ENCODE results near the gene PCBP1.
"Not testable (repeated sequence)": the region's sequence is repeated elsewhere in the genome, so short reads cannot be mapped to it uniquely, and the experiment has no call there.

PCBP1 gene

DNA sequence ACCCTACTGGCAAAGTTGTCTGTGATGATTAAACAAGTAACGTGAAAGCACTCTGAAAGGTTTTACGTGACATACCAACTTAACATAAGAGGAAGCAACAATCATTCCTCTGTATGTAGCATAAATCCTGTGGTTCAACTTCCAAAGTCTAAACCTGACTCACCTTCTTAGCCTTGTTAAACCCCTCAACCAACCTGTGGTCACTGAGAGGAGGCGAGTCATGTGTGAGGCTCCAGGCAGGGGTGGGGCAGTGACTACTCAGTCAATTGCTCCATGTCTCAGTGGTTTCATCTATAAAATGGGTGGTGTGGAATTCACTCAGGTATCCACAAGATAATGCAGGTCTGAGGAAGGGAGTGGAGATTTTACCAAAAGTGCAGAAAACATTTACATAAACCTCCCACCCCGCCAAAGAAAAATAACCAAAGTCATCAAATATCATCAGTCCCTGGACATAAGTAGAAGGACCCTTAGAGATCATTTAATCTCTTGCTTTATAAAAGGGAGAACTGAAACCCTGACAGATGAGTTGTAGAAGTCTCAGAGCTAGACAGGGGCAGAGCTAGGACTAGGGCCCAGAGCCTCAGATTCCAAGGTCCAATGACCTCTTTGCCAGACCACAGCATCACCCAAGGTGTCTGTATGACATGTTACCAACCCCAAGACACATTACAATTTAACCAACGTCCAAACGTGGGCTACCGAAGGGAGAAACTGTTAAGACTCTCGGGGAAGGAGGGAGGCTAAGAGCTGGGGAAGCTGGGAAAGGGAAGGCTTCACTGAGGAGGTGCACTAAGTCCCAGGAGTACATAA lies 3.7 kb upstream of the PCBP1 start:
- no peak for DNase-seq

GRCh38 chr2:70084973-70085710 lies 2.1 kb upstream of the PCBP1 start:
- no peak for DNase-seq

DNA sequence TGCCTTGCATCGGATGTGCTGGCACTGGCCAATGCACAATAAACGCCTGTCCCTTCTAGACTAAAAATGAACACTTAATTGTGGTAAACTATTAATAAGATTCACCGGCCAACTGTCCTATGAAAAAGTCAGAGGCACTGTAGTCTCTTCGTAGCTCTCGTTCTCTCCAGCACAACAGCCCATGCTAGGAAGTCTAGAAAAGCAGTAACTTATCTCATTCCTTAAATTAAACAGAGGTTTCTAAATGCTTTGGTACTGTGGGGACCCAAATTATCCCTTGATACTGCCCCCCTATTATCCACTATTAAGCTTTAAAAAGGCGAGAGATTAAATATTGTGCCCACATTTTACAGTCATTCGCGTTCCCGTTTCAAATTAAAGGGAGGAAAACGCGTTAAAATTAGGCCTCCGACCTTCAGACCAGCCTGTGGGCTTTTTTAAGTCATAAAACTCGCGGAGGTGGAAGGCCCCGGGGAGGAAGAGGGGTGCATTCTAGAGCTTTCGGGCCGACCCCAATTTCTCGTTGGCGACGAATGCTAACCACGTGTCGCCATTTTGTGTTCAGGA lies 1.5 kb upstream of the PCBP1 start:
- DNase-seq = no peak

GRCh38 chr2:70086278-70086837 lies 919 bp upstream of the PCBP1 start:
- no peak for DNase-seq

DNA sequence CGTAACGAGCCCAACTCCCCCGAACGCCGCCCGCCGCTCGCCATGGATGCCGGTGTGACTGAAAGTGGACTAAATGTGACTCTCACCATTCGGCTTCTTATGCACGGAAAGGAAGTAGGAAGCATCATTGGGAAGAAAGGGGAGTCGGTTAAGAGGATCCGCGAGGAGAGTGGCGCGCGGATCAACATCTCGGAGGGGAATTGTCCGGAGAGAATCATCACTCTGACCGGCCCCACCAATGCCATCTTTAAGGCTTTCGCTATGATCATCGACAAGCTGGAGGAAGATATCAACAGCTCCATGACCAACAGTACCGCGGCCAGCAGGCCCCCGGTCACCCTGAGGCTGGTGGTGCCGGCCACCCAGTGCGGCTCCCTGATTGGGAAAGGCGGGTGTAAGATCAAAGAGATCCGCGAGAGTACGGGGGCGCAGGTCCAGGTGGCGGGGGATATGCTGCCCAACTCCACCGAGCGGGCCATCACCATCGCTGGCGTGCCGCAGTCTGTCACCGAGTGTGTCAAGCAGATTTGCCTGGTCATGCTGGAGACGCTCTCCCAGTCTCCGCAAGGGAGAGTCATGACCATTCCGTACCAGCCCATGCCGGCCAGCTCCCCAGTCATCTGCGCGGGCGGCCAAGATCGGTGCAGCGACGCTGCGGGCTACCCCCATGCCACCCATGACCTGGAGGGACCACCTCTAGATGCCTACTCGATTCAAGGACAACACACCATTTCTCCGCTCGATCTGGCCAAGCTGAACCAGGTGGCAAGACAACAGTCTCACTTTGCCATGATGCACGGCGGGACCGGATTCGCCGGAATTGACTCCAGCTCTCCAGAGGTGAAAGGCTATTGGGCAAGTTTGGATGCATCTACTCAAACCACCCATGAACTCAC lies 673 bp downstream of the PCBP1 start:
- DNase-seq = no peak

- DNase-seq = no peak
These were observed 1.4 kb downstream of the PCBP1 start for GRCh38 chr2:70088598-70089219.

DNA sequence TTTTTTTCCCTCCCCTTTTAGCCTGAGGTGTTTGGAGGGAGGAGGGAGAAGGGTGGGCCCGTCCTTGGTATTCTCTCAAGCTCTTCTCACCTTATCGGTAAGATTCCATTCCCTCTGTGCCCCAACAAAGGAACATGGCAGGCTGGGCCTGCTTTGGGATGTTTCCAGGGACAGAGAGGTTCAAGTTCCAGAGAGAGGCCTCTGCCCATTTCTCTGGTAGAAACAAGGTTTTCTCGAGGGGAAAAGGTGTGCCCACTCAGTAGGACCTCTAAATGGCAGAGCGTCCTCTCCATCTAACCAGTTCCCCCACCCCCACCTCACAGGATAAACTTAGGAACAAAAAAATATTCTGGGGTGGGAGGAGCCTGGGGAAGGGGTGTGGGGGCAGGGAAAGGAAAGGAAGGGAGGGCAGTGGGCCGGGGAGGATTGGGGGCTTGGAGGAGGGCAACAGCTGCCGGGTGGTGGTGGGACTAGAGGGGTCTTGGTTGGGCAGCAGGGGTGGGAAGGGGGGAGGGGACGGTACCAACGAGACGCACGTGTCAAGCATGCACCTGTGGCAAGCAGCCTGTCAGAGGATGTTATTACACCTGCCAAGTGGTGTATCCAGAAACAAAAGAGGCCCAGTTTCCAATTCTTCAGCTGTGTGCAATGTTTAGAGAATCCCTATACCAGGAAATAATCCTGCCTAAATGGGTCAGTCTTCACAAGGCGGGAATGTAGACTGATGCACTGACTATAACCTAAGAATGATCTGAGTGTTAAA lies 2.1 kb downstream of the PCBP1 start:
- DNase-seq = no peak

DNA sequence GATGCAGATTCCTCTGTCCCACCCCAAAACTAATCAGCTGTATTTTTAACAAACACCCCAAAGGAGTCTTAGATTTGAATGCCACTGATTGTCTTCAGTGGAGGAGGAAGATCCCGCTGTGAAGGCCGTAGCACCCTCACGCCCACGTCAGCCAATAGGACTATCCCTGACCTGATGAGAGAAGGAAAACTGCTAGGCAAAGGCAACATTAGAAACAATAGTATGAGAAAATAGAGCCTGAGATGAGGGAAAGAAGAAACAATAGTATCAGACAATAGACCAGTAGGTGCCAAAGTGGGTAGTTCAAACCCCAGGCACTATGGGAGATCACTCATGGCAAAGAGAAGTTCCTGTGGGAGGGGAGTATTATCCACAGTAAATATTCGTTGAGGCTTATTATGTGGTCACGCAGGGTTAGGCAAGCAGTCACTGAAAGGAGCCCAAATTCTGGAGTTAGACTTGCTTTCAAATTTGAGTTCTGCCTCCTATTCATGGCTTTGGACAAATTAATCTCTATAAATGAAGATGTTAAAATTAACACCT lies 2.8 kb downstream of the PCBP1 start:
- no peak for DNase-seq

- DNase-seq = no peak
These were observed 3.5 kb downstream of the PCBP1 start for GRCh38 chr2:70090706-70091334.

DNA sequence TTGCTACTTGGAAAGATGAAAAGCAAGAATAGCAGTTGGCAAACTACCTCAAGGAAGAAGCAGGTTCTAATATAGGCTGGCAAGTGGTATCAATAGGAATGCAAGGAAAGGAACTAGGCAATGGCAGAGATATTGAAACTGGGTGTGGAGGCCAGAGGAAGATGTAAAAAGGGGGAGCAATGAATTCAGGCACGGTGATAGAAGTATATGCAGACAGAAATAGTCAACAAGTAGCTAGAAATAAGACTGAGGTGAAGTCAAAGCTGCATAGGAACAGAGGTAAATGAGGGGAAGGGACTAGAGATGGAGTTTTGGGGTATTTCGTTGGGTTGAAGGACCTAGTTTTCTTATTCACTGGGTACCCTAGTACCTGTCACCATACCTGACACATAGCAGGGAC lies 4.1 kb downstream of the PCBP1 start:
- no peak for DNase-seq

GRCh38 chr2:70091816-70092215 lies 4.5 kb downstream of the PCBP1 start:
- DNase-seq = no peak

- not testable (repeated sequence) for DNase-seq
These were observed 5.4 kb downstream of the PCBP1 start for GRCh38 chr2:70092576-70093243.

GRCh38 chr2:70094171-70094977 lies 7.1 kb downstream of the PCBP1 start:
- no peak for DNase-seq

- DNase-seq = no peak
These were observed 7.9 kb downstream of the PCBP1 start for GRCh38 chr2:70094978-70095719.

- DNase-seq = no peak
These were observed 8.7 kb downstream of the PCBP1 start for GRCh38 chr2:70095720-70096670.

DNA sequence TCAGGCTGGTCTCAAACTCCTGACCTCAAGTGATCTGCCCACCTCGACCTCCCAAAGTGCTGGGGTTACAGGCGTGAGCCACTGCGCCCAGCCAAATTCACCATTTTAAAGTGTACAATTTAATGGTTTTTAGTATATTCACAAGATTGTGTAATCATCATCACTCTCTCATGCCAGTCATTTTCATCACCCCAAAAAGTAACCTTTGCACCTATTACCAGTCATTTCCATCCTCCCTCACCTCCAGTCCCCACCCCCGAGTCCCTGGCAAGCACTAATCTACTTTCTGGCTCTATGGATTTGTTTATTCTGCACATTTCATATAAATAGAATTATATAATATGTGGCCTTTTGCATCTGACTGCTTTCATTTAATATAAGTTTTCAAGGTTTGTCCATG lies 10.8 kb downstream of the PCBP1 start:
- no peak for DNase-seq

DNA sequence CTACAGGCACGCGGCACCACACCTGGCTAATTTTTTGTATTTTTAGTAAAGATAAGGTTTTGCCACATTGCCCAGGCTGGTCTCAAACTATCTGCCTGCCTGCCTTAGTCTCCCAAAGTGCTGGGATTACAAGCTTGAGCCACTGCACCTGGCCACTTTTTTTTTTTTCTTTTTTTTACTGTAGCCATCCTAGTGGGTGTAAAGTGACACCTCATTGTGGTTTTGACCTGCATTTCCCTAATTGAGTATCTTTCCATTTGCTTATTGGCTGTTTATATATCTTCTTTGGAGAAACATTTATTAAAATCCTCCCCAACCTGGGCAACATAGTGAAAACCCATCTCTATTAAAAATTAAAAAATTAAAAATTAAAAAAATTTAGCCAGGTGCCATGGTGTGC lies 12.0 kb downstream of the PCBP1 start:
- DNase-seq = no peak

Measured in 8988T (cell line).